ENCODE results near the gene SPDEF.

Gene SPDEF

GRCh38 chr6:34560366-34561226 is 4.5 kb upstream of the SPDEF start:
- Histone ChIP-seq H3K4me1 (ENCODE audit: insufficient read depth, low read length) (no peaks in the 10 kb centered on the region; the same call in 1 of the 2 replicates), H3K27me3 (ENCODE audit: insufficient read depth, low read length) (no peaks in the 10 kb centered on the region), H3K36me3 (ENCODE audit: insufficient read depth, low read depth, low read length) (no peaks in the 10 kb centered on the region), H3K4me3 (ENCODE audit: low read length) (no peak overlapping the region), H3K9ac (ENCODE audit: low read depth, low read length) (no peak overlapping the region), H3K9me3 (ENCODE audit: insufficient read depth, low read depth, low read length) (no peaks in the 10 kb centered on the region), H3K27ac (ENCODE audit: low read length) (no peak overlapping the region)

- H3K27ac ChIP-seq (ENCODE audit: low read length), result no peak overlapping the region
Measured at GRCh38 chr6:34559651-34560365, 3.7 kb upstream of the SPDEF start.

GRCh38 chr6:34558172-34558714 is 2.1 kb upstream of the SPDEF start:
- H3K4me1 ChIP-seq (ENCODE audit: insufficient read depth, low read length), result no peaks in the 10 kb centered on the region; the same call in 1 of the 2 replicates
- H3K4me3 ChIP-seq (ENCODE audit: low read length), result no peak overlapping the region
- no peaks in the 10 kb centered on the region for H3K36me3 ChIP-seq (ENCODE audit: insufficient read depth, low read depth, low read length)
- H3K9me3 ChIP-seq (ENCODE audit: insufficient read depth, low read depth, low read length), result no peaks in the 10 kb centered on the region
- no peaks in the 10 kb centered on the region for H3K27me3 ChIP-seq (ENCODE audit: insufficient read depth, low read length)
- no peak overlapping the region for H3K27ac ChIP-seq (ENCODE audit: low read length)
- no peak overlapping the region for H3K9ac ChIP-seq (ENCODE audit: low read depth, low read length)

More at GRCh38 chr6:34559651-34560365, 3.7 kb upstream of the SPDEF start:
- Histone ChIP-seq H3K4me1 (ENCODE audit: insufficient read depth, low read length) (no peaks in the 10 kb centered on the region; the same call in 1 of the 2 replicates), H3K9me3 (ENCODE audit: insufficient read depth, low read depth, low read length) (no peaks in the 10 kb centered on the region), H3K36me3 (ENCODE audit: insufficient read depth, low read depth, low read length) (no peaks in the 10 kb centered on the region), H3K9ac (ENCODE audit: low read depth, low read length) (no peak overlapping the region), H3K4me3 (ENCODE audit: low read length) (no peak overlapping the region), H3K27me3 (ENCODE audit: insufficient read depth, low read length) (no peaks in the 10 kb centered on the region)

- no peak overlapping the region for H3K4me3 ChIP-seq (ENCODE audit: low read length)
- no peak overlapping the region for H3K9ac ChIP-seq (ENCODE audit: low read depth, low read length)
- H3K27me3 ChIP-seq (ENCODE audit: insufficient read depth, low read length), result no peaks in the 10 kb centered on the region
- no peak overlapping the region for H3K27ac ChIP-seq (ENCODE audit: low read length)
- no peaks in the 10 kb centered on the region; the same call in 1 of the 2 replicates for H3K4me1 ChIP-seq (ENCODE audit: insufficient read depth, low read length)
- no peaks in the 10 kb centered on the region for H3K9me3 ChIP-seq (ENCODE audit: insufficient read depth, low read depth, low read length)
- H3K36me3 ChIP-seq (ENCODE audit: insufficient read depth, low read depth, low read length), result no peaks in the 10 kb centered on the region
Measured at GRCh38 chr6:34557228-34557627, 1.1 kb upstream of the SPDEF start.

GRCh38 chr6:34556493-34556892 is 364 bp upstream of the SPDEF start:
- H3K36me3 ChIP-seq (ENCODE audit: insufficient read depth, low read depth, low read length), result no peaks in the 10 kb centered on the region
- H3K27me3 ChIP-seq (ENCODE audit: insufficient read depth, low read length), result no peaks in the 10 kb centered on the region
- no peaks in the 10 kb centered on the region; the same call in 1 of the 2 replicates for H3K4me1 ChIP-seq (ENCODE audit: insufficient read depth, low read length)
- H3K4me3 ChIP-seq (ENCODE audit: low read length), result no peak overlapping the region
- no peak overlapping the region for H3K9ac ChIP-seq (ENCODE audit: low read depth, low read length)
- no peaks in the 10 kb centered on the region for H3K9me3 ChIP-seq (ENCODE audit: insufficient read depth, low read depth, low read length)
- no peak overlapping the region for H3K27ac ChIP-seq (ENCODE audit: low read length)

- H3K4me3 ChIP-seq (ENCODE audit: low read length), result no peak overlapping the region
- H3K9ac ChIP-seq (ENCODE audit: low read depth, low read length), result no peak overlapping the region
- H3K27ac ChIP-seq (ENCODE audit: low read length), result no peak overlapping the region
- no peaks in the 10 kb centered on the region for H3K36me3 ChIP-seq (ENCODE audit: insufficient read depth, low read depth, low read length)
- H3K9me3 ChIP-seq (ENCODE audit: insufficient read depth, low read depth, low read length), result no peaks in the 10 kb centered on the region
- H3K4me1 ChIP-seq (ENCODE audit: insufficient read depth, low read length), result no peaks in the 10 kb centered on the region; the same call in 1 of the 2 replicates
- H3K27me3 ChIP-seq (ENCODE audit: insufficient read depth, low read length), result no peaks in the 10 kb centered on the region
Measured at GRCh38 chr6:34555328-34555727, 801 bp downstream of the SPDEF start.

GRCh38 chr6:34555007-34555322 is 1.2 kb downstream of the SPDEF start:
- H3K4me1 ChIP-seq (ENCODE audit: insufficient read depth, low read length), result no peaks in the 10 kb centered on the region; the same call in 1 of the 2 replicates
- no peak overlapping the region for H3K27ac ChIP-seq (ENCODE audit: low read length)
- H3K9ac ChIP-seq (ENCODE audit: low read depth, low read length), result no peak overlapping the region
- no peaks in the 10 kb centered on the region for H3K9me3 ChIP-seq (ENCODE audit: insufficient read depth, low read depth, low read length)
- no peaks in the 10 kb centered on the region for H3K36me3 ChIP-seq (ENCODE audit: insufficient read depth, low read depth, low read length)
- H3K4me3 ChIP-seq (ENCODE audit: low read length), result no peak overlapping the region
- no peaks in the 10 kb centered on the region for H3K27me3 ChIP-seq (ENCODE audit: insufficient read depth, low read length)

- H3K36me3 ChIP-seq (ENCODE audit: insufficient read depth, low read depth, low read length), result no peaks in the 10 kb centered on the region
- H3K9me3 ChIP-seq (ENCODE audit: insufficient read depth, low read depth, low read length), result no peaks in the 10 kb centered on the region
- no peaks in the 10 kb centered on the region for H3K27me3 ChIP-seq (ENCODE audit: insufficient read depth, low read length)
- no peak overlapping the region for H3K27ac ChIP-seq (ENCODE audit: low read length)
- H3K4me1 ChIP-seq (ENCODE audit: insufficient read depth, low read length), result no peaks in the 10 kb centered on the region
- no peak overlapping the region for H3K9ac ChIP-seq (ENCODE audit: low read depth, low read length)
- no peak overlapping the region for H3K4me3 ChIP-seq (ENCODE audit: low read length)
Measured at GRCh38 chr6:34554291-34555006, 1.7 kb downstream of the SPDEF start.

- H3K9me3 ChIP-seq (ENCODE audit: insufficient read depth, low read depth, low read length), result no peaks in the 10 kb centered on the region
- H3K4me1 ChIP-seq (ENCODE audit: insufficient read depth, low read length), result no peaks in the 10 kb centered on the region
- no peaks in the 10 kb centered on the region for H3K36me3 ChIP-seq (ENCODE audit: insufficient read depth, low read depth, low read length)
- H3K9ac ChIP-seq (ENCODE audit: low read depth, low read length), result no peak overlapping the region
- H3K4me3 ChIP-seq (ENCODE audit: low read length), result no peak overlapping the region
- no peak overlapping the region for H3K27ac ChIP-seq (ENCODE audit: low read length)
- no peaks in the 10 kb centered on the region for H3K27me3 ChIP-seq (ENCODE audit: insufficient read depth, low read length)
Measured at GRCh38 chr6:34553750-34554149, 2.4 kb downstream of the SPDEF start.

- H3K27ac ChIP-seq (ENCODE audit: low read length), result no peak overlapping the region
- no peak overlapping the region for H3K4me3 ChIP-seq (ENCODE audit: low read length)
- no peak overlapping the region for H3K9ac ChIP-seq (ENCODE audit: low read depth, low read length)
- no peaks in the 10 kb centered on the region for H3K36me3 ChIP-seq (ENCODE audit: insufficient read depth, low read depth, low read length)
- H3K9me3 ChIP-seq (ENCODE audit: insufficient read depth, low read depth, low read length), result no peaks in the 10 kb centered on the region
- no peaks in the 10 kb centered on the region for H3K27me3 ChIP-seq (ENCODE audit: insufficient read depth, low read length)
- H3K4me1 ChIP-seq (ENCODE audit: insufficient read depth, low read length), result no peaks in the 10 kb centered on the region
Measured at GRCh38 chr6:34553146-34553545, 3.0 kb downstream of the SPDEF start.

- Histone ChIP-seq H3K4me1 (ENCODE audit: insufficient read depth, low read length) (no peaks in the 10 kb centered on the region), H3K36me3 (ENCODE audit: insufficient read depth, low read depth, low read length) (no peaks in the 10 kb centered on the region), H3K9me3 (ENCODE audit: insufficient read depth, low read depth, low read length) (no peaks in the 10 kb centered on the region), H3K4me3 (ENCODE audit: low read length) (no peak overlapping the region), H3K27ac (ENCODE audit: low read length) (no peak overlapping the region), H3K9ac (ENCODE audit: low read depth, low read length) (no peak overlapping the region), H3K27me3 (ENCODE audit: insufficient read depth, low read length) (no peaks in the 10 kb centered on the region)
Measured at GRCh38 chr6:34552620-34553019, 3.5 kb downstream of the SPDEF start.

Measured in iPS-20b (cell line).